ENCODE results near the gene WIPI1. TPM values are rescaled to one million over a fixed set of nuclear protein-coding genes. Genes with fewer than 3 reads are reported as not detected.

The WIPI1 gene
- total RNA-seq, 1 experiment from 2014 or later: 29.3 TPM

GRCh38 chr17:68397108-68397536, 60.2 kb downstream of the WIPI1 start:
- POLR2A ChIA-PET: no interaction called here
- Mint-ChIP-seq H3K9me3 (peaks cover 5% of the 10 kb centered on the region; the same call in 1 of the 2 replicates), H3K27ac (no peak overlapping the region), H3K4me3 (no peak overlapping the region), H3K36me3 (peaks cover 6% of the 10 kb centered on the region), H3K27me3 (ENCODE audit: low read depth) (no peaks in the 10 kb centered on the region; the same call in 1 of the 2 replicates), H3K4me1 (peaks cover 27% of the 10 kb centered on the region)
- ATAC-seq (no peak), DNase-seq (ENCODE audit: low spot score) (no peak)
- CTCF ChIA-PET: interaction anchor here (1.3 kb wide), 1 partner anchor 103 kb away, joined by 3 read pairs; no protein-coding TSS in a partner anchor
- TF ChIP-seq GRHL2 (CRISPR knock-in tag; IDR thresholded peaks at IDR 0.05; ENCODE audit: insufficient replicate concordance, severe bottlenecking) (no peak), ZNF396 (CRISPR knock-in tag; IDR thresholded peaks at IDR 0.05; ENCODE audit: borderline replicate concordance) (no peak), ELF4 (CRISPR knock-in tag; IDR thresholded peaks at IDR 0.05; ENCODE audit: low read depth) (no peak), ATF3 (CRISPR knock-in tag; conservative IDR thresholded peaks at IDR 0.05) (no peak), FOXP4 (CRISPR knock-in tag; IDR thresholded peaks at IDR 0.05) (no peak), CREM (CRISPR knock-in tag; IDR thresholded peaks at IDR 0.05) (no peak), SP1 (CRISPR knock-in tag; conservative IDR thresholded peaks at IDR 0.05) (no peak), ZNF512 (CRISPR knock-in tag; IDR thresholded peaks at IDR 0.05; ENCODE audit: borderline replicate concordance) (no peak), TEAD1 (CRISPR knock-in tag; IDR thresholded peaks at IDR 0.05) (no peak), ZNF423 (CRISPR knock-in tag; IDR thresholded peaks at IDR 0.05) (no peak), ZBTB43 (CRISPR knock-in tag; IDR thresholded peaks at IDR 0.05) (no peak), ZNF232 (CRISPR knock-in tag; IDR thresholded peaks at IDR 0.05) (no peak), JAZF1 (CRISPR knock-in tag; IDR thresholded peaks at IDR 0.05) (no peak), NFATC4 (CRISPR knock-in tag; IDR thresholded peaks at IDR 0.05) (no peak), GTF2I (CRISPR knock-in tag; conservative IDR thresholded peaks at IDR 0.05) (no peak), ZSCAN18 (CRISPR knock-in tag; IDR thresholded peaks at IDR 0.05) (no peak), ZNF219 (CRISPR knock-in tag; IDR thresholded peaks at IDR 0.05; ENCODE audit: borderline replicate concordance) (no peak)

GRCh38 chr17:68396226-68397107, 60.8 kb downstream of the WIPI1 start:
- Mint-ChIP-seq H3K9me3 (peaks cover 5% of the 10 kb centered on the region; the same call in 1 of the 2 replicates), H3K4me3 (no peak overlapping the region), H3K36me3 (peaks cover 6% of the 10 kb centered on the region), H3K27ac (no peak overlapping the region), H3K27me3 (ENCODE audit: low read depth) (no peaks in the 10 kb centered on the region; the same call in 1 of the 2 replicates), H3K4me1 (peaks cover 22% of the 10 kb centered on the region)
- ChIA-PET POLR2A (no interaction called here), CTCF (interaction anchor here (1.3 kb wide), 1 partner anchor 102 kb away, joined by 3 read pairs; no protein-coding TSS in a partner anchor)
- DNase-seq (ENCODE audit: low spot score) (no peak), ATAC-seq (no peak)
- TF ChIP-seq FOXP1 (CRISPR knock-in tag; IDR thresholded peaks at IDR 0.05; ENCODE audit: borderline replicate concordance) (no peak), ZNF281 (CRISPR knock-in tag; IDR thresholded peaks at IDR 0.05) (no peak), FOXK1 (CRISPR knock-in tag; IDR thresholded peaks at IDR 0.05) (no peak), SMAD4 (CRISPR knock-in tag; IDR thresholded peaks at IDR 0.05) (no peak), ZNF396 (CRISPR knock-in tag; IDR thresholded peaks at IDR 0.05; ENCODE audit: borderline replicate concordance) (no peak), CTCF (IDR thresholded peaks at IDR 0.05) (no peak), ZBTB21 (CRISPR knock-in tag; IDR thresholded peaks at IDR 0.05; ENCODE audit: borderline replicate concordance) (no peak), ZNF219 (CRISPR knock-in tag; IDR thresholded peaks at IDR 0.05; ENCODE audit: borderline replicate concordance) (no peak)

Measured in WTC11 (cell line).